ENCODE results near the gene SYT9. TPM values are rescaled to one million over a fixed set of nuclear protein-coding genes. Genes with fewer than 3 reads are reported as not detected.

Gene SYT9
- total RNA-seq, 2 donors from 2014 or later, result 0.10 TPM; not detected in 1

DNA sequence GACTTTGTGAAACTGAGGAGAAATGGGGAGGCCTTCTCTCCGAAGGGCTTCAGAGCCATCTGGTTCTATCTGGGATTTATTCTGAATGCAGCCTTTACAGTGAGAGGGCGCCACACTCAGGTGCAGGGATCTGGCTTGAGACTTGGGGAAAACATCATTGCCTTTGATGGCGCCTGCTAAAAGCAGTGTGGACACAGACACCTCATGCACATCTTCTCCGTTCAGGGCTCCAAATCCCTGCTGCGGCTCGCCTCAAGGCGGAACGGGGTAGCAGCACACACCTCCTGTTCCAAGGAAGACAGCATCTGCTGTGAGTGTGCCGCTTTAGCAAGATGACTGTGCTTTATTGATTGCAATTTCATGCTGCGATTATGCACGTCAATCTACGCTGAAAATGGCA lies 196.5 kb downstream of the SYT9 start:
- intact Hi-C loops (cut with DNase I), result no loop called here
- DNase-seq (ENCODE audit: low spot score), result no peak

DNA sequence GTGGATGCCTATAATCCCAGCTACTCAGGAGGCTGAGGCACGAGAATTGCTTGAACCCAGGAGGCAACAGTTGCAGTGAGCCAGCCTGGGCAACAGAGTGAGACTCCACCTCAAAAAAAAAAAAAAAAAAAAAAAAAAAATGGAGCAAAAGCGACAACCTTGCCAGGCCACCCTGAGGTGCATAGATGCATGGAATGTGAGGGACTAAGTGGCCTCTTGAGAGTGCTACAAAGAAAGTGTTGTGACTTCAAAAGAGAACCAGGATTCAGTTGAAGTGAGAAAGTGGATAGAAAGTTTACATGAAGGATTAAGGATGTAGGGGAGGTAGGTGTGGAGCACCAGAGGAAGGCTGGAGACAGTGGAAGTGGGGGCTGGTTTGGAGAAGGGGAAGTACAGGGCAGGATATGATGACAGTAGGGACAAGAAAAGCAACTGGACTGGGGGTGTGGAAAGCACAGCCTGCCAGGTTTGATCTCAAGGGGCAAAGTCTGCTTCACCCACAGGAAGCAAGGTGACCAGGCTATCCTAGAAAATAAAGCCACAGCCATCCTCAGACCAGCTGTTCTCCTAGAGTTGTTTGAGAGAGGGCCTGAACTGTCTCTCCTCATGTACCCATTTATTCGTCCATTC lies 197.6 kb downstream of the SYT9 start:
- no peak for DNase-seq (ENCODE audit: low spot score)
- intact Hi-C loops (cut with DNase I), result no loop called here

DNA sequence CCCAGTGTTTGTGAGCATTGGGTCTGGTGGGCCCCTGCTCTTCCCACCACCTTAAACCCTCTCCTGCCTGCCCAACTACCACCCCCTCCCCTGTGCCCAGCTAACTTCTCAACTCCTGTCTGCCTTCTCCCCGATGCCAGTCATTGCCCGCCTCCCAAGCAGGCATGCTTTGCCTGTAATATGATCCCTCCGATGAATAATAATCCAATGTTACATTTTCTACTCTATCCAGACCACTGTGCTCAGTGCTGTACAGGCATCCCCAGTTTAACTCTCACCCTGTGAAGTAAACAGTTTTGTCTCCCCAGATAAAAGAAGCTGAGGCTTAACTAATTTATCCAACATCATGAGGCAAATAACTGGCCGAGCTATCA lies 198.1 kb downstream of the SYT9 start:
- DNase-seq (ENCODE audit: low spot score), result no peak
- intact Hi-C loops (cut with DNase I), result no loop called here

DNA sequence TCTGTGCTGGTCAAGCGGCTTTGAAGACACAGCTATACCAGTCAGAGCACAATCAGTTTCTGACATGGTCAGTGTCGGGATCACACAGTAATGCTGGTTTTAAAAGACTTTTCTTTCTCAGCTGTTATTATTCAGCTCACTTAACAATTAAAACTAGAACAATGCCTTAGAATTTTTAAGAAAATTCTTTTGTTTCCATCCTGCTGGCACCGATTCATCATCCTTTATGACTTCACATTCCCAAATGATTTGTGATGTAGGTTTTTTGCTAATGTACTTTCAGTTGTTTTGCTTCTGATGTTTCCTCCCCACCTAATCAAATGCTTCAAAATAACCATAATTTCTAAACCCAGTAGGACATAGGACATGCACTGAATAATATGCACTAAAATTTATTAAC lies 199.1 kb downstream of the SYT9 start:
- DNase-seq (ENCODE audit: low spot score), result no peak

DNA sequence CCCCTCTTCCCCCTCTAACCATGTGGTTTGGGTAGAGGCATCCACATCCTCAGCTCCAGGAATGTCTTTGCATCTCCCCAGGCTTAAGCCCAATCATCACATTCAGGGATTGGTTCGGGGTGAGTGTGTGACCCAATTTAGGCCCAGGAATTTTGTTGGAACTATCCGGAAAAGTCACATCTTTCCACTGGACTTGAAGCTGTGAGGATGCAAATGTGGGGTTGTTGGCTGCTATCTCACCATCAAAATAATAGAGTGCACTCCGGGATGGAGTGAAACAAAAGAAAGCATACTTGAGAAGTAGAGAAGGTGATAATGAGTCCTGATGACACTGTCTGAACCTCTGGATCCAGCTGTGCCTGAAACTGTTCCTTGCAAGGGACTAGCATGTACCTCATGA lies 199.8 kb downstream of the SYT9 start:
- intact Hi-C loops (cut with DNase I), result no loop called here

More for the DNA sequence above, 199.1 kb downstream of the SYT9 start:
- intact Hi-C loops (cut with DNase I), result no loop called here

DNA sequence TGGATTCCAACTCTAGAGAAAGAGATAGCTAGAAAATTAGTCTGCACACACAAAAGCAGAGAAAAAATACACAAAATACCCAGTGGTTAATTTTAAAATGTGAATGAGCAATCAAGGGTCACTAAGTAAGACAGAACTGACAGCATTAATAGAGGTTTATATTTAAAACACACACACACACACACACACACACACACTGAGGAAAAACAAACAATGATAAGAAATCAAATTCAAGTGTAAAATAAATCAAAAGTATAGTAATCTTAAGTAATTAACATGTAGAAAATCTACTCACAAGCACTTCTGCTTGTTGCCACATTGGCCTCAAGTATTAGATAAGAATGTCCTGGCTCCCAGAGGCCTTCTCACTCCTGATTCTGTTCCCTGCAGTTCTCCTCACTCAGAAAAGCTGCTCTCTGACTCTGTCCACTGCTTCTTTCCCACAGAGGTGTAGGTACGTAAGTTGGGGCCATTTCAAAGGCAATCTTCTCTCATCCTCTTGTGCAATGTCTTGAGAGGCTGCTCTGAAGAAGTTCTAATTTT lies 200.3 kb downstream of the SYT9 start:
- no peak for DNase-seq (ENCODE audit: low spot score)
- intact Hi-C loops (cut with DNase I), result no loop called here

More for the DNA sequence above, 199.8 kb downstream of the SYT9 start:
- no peak for DNase-seq (ENCODE audit: low spot score)

DNA sequence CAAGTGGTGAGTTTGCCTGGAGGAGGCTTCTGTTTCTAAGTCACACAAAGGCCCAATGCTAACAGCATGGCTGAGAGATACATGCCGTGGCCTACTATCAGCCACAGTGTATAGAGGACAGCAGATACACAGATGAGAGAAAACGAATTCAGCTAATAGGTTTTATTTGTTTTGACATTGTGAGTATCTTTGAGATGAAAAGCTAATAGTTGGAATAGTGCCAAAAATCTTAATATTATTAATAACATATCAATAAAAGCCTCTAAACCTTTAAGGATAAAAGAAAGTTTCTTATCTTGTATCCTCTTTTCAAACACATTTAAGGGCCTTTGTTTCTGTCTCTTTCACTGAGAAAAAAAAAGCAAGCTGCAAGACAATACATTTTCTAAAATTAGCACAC lies 203.2 kb downstream of the SYT9 start:
- no peak for DNase-seq (ENCODE audit: low spot score)
- intact Hi-C loops (cut with DNase I), result no loop called here

DNA sequence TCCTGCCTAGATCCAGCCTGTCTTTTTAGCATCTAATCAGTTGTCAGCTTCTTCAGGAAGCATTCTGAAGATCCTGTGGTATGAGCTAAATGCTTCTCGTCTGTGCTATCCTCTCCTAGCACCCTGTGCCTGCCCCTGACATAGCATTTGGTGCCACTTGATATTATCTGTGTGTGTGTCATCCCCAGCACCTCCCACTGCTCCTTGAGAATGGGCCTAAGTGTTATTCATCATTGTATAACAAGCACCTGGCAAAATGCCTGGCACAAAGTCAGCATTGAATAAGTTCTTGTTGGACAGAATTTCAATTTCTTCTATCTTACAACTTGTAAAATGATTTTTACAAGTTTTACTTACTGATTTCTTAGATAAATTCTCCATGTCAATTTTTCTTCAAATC lies 205.5 kb downstream of the SYT9 start:
- DNase-seq (ENCODE audit: low spot score), result no peak
- intact Hi-C loops (cut with DNase I), result no loop called here

DNA sequence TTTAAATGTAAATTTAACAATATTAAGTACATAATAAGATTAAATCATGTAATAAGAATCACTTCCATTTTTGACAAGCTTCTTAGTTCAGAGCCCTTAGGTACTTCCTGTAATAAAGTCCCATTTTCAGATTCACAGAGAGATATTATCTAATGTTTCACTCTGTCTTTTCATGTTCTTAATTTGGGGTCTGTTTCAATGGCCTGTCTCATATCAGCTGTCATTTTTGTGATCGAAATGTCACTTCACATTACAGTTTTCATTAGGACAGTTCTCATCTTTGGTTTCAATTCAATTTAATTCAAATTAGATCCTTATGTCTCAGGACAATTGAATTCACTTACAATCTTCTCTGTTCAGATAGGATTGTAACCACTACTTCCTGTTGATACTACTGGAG lies 211.0 kb downstream of the SYT9 start:
- intact Hi-C loops (cut with DNase I), result no loop called here
- DNase-seq (ENCODE audit: low spot score), result no peak

DNA sequence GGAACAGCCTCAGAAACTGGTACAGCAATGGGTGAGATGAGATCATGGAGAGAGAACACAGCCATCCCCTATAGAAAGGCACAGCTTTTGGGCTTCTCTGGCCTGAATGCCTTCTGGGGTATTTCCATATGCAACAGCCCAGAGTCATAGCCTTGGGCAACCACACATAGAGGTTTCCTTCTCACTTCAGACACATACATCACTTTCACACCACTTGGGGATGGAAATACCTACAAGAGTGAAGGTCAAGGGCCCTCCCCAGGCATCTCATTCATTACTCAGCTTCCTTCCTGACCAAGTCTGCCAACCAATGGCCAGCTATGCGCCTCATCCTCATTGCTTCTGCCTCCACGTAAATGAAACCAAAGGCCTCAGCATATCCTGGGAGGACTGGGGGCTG lies 215.9 kb downstream of the SYT9 start:
- intact Hi-C loops (cut with DNase I), result no loop called here
- no peak for DNase-seq (ENCODE audit: low spot score)

DNA sequence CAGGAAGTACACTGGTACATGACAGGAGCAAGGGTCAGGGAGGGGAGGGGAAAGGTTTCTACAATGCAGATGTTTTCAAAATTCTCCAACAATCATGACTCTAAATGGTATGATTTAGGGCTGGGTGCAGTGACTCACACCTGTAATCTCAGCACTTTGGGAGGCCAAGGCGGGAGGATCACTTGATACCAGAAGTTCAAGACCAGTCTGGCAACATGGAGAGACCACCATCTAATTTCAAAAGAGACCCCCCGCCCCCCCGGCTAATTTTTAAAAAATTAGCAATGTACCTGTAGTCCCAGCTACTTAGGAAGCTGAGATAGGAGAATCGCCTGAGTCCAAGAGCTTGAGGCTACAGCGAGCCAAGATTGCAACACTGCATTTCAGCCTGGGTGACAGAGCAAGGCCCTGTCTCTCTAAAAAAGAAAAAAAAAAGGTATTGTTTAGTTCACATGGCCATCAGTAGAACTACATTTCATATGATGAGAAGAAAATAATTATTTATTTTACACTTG lies 217.7 kb downstream of the SYT9 start:
- intact Hi-C loops (cut with DNase I), result no loop called here
- DNase-seq (ENCODE audit: low spot score), result no peak

DNA sequence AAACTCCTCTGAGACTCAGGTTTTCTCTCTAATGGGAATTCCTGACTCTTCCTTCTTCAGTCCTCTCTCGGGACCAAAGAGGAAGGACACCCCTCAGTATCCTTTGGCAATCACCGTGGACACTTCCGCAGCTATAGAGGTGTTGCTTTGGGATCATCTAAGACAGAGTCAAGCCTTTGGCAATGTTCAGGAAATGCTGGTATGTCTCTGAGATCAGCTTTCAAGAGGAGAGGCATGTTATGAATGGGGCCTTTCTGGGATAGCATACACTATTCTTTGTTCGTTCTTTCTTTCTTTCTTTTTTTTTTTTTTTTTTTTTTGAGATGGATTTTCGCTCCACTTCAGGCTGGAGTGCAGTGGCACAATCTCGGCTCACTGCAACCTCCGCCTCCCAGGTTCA lies 219.4 kb downstream of the SYT9 start:
- intact Hi-C loops (cut with DNase I), result no loop called here
- no peak for DNase-seq (ENCODE audit: low spot score)

DNA sequence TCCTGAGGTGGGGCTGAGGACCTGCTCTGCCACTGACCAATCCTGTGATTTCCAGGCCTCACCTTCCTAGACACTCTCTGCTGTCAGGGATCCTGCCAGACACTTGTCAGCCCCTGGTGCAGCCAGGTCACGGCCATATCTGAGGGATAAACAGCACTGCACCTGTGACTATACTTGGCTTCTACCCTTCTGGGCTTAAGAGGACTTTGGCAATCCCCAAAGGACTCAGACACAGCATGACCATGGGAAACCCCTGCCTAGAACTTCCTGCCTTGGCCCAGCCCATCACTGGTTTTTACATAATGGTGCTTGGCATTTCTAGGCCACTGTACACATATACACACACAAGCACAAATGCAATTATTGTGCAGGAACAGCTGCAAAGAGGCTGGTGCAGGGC lies 222.0 kb downstream of the SYT9 start:
- DNase-seq (ENCODE audit: low spot score), result no peak
- intact Hi-C loops (cut with DNase I), result no loop called here

DNA sequence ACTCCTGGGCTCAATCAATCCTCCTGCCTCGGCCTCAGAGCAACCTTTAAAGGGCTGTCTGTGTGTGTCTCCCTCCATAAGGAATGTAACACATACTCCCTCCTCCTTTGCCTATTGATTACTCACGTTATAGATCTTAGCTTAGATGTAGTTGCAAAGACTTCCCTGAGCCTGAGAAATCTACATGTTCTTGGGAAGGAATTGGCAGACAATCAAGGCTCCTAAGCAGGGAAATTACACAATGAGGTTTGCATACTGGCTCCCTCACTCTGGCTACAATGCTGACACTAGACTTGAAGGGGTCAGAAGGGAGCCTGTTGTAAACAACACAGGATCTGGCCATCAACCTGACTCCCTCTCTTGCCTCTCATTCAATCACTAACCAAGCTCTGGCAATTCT lies 228.4 kb downstream of the SYT9 start:
- no peak for DNase-seq (ENCODE audit: low spot score)
- intact Hi-C loops (cut with DNase I), result no loop called here

DNA sequence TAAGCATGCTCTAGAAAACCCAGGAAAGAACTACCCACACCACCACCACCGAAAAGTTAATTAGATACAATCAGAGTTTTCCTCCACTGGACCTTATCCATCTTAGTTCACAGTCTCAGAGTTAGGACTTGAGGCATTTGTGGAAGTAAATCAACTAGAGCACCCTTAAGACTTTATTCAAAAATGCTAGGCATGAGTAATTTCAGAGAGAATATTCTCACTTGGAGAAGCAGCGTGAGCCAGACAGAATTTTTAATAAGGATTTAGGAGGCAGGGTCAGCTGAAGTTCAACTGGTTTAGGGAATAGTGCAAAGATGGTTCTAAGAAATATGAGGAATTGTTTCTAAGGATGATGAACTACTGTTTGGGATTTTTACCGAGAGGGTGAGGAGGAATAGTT lies 232.4 kb downstream of the SYT9 start:
- DNase-seq (ENCODE audit: low spot score), result no peak
- intact Hi-C loops (cut with DNase I), result no loop called here

DNA sequence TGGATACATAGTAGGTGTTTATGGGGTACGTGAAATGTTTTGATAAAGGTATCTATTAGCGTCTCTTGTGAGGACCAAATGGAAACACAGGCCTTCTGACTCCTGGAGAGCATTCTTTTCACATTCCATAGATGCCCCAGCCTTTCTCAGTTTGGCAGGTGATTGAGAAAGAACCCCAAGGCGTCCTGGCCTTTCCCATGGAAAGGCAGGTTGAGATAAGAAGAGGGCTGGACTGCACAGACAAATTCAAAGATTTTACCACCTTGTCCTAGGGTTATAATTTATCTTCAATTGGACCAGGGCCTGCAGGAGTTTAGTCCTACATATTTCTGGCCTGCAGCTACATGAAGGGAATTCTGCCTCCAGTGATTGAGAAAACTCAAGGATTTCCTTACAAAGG lies 232.9 kb downstream of the SYT9 start:
- no peak for DNase-seq (ENCODE audit: low spot score)
- intact Hi-C loops (cut with DNase I), result no loop called here

DNA sequence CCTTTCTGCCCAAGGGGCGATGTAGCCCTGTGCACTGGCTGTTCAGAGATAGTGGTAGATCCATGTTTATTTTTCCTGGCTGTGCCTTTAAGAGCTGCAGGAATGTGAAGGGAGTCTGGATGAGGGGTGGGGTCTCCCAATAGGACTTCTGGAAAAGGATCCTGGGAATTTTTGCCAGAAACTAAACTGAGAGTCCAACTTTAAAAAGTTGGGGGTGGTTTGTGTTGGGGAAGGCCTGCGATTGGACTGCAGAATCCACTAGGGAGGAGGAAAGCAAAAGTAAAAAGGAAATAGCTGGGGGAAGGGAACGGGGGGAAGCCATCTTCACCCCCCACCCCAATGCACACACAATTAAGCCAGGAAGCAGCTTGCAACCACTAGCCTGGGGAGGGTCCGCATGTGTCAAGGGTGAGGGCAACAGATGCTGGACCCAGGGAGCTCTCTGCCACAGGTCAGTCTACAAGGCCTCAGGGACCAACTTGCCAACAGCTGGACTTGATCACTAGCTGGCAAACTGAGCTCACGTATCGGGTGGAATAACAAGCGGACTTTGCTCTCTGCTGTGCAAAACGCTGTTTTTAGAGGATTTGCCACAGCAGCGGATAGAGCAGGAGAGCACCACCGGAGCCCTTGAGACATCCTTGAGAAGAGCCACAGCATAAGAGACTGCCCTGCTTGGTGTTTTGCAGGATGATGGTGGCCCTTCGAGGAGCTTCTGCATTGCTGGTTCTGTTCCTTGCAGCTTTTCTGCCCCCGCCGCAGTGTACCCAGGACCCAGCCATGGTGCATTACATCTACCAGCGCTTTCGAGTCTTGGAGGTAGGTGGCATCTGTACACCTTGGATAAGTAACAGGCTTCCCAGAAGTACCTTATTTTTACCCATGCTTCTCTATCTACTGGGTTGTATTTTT lies 233.7 kb downstream of the SYT9 start, which contains the start of gene OLFML1:
TSS of gene OLFML1 (plus strand) at position 321 of the 912 bp plus-strand sequence. CDS start at position 691, 370 bp downstream.
- no peak for DNase-seq (ENCODE audit: low spot score)

DNA sequence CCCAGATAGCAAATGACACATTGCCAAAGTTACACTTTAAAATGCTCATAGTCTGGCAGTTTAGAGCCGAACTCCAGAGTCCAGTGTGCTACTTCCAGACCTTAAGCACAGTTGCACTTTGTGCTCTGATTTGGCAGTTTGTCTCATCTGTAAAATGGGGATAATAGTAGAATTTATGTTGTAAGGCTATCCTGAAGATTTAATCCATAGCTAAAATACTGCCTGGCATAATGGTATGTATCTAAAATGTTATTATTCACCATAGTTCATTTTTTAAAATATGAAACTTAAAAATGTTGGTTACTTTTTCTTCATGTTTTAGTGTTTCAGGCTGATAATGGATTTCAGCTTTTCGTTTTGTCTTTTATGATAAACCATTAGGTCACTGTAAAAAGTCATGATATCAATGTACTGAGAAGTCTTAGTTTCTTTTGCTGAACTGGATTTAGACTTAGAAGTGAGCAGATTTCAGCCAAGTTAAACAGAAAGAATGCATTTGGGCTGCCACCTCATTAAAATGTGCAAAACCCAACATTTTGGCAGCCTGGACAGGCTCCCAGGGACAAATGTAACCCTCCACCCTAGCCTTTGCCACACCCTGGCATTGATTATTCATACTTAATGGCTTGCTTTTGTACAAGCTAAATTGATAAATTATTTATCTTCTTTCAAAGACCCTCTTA lies 234.5 kb downstream of the SYT9 start:
- intact Hi-C loops (cut with DNase I), result no loop called here
- no peak for DNase-seq (ENCODE audit: low spot score)

More for the DNA sequence above, 233.7 kb downstream of the SYT9 start, which contains the start of gene OLFML1:
- intact Hi-C loops (cut with DNase I), result no loop called here

DNA sequence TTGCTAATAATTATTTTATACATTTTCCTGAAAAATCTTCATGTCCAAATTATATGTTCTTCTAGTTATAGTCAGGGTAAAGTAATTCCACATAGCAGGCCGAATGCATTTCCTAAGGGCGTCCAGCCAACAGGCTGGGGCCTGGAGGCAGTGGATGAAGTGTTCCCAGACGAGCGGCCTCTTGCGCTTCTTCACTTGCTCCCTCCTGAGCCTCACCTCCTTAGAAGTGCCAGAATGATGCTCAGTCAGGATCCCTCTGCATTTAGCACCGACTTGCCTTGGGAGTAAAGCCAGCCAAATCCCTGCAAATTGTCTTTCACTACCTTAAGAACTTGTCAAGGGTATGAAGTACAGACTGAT lies 235.1 kb downstream of the SYT9 start:
- intact Hi-C loops (cut with DNase I), result no loop called here
- no peak for DNase-seq (ENCODE audit: low spot score)

DNA sequence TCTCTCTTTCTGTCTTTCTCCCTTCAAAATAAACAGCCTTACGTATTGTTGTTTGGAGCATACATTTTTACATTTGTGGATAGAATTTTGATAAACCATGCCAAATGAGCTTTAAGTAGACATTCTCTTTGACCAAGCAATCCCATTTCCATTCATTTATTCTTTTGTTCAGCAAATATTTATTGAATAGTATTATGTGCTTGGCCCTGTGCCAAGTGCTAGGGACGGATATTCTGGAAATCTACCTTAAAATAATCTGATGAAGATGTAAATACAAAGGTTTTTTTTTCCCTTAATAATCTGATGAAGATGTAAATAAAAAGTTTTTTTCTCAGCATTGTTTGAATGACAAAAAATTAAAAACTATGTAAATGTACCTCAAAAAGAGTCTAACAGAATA lies 235.7 kb downstream of the SYT9 start:
- intact Hi-C loops (cut with DNase I), result no loop called here
- no peak for DNase-seq (ENCODE audit: low spot score)

All from posterior vena cava (tissue), 2 donors.